ENCODE data around the gene ZNF148.

The ZNF148 gene

GRCh38 chr3:125267460-125267859 is 107.7 kb downstream of the ZNF148 start:
- no peak for DNase-seq

- no peak for DNase-seq
Observed at GRCh38 chr3:125266971-125267370, 108.2 kb downstream of the ZNF148 start.

- DNase-seq, result no peak
Observed at GRCh38 chr3:125262161-125262560, 113.0 kb downstream of the ZNF148 start.

GRCh38 chr3:125261031-125261430 is 114.1 kb downstream of the ZNF148 start:
- DNase-seq, result no peak

GRCh38 chr3:125260158-125260557 is 115.0 kb downstream of the ZNF148 start:
- no peak for DNase-seq

GRCh38 chr3:125257536-125257935 is 117.6 kb downstream of the ZNF148 start:
- no peak for DNase-seq

GRCh38 chr3:125256675-125257074 is 118.5 kb downstream of the ZNF148 start:
- no peak for DNase-seq

GRCh38 chr3:125250973-125251372 is 124.2 kb downstream of the ZNF148 start:
- no peak for DNase-seq

- DNase-seq, result no peak
Observed at GRCh38 chr3:125246237-125246636, 128.9 kb downstream of the ZNF148 start.

- no peak for DNase-seq
Observed at GRCh38 chr3:125245521-125245920, 129.6 kb downstream of the ZNF148 start.

GRCh38 chr3:125240496-125240895 is 134.6 kb downstream of the ZNF148 start:
- DNase-seq, result no peak

- no peak for DNase-seq
Observed at GRCh38 chr3:125239266-125239665, 135.9 kb downstream of the ZNF148 start.

- DNase-seq, result no peak
Observed at GRCh38 chr3:125238759-125239158, 136.4 kb downstream of the ZNF148 start.

GRCh38 chr3:125236331-125236903 is 138.7 kb downstream of the ZNF148 start:
- no peak for DNase-seq

- DNase-seq, result no peak
Observed at GRCh38 chr3:125234831-125235230, 140.3 kb downstream of the ZNF148 start.

GRCh38 chr3:125232401-125232800 is 142.7 kb downstream of the ZNF148 start:
- no peak for DNase-seq

GRCh38 chr3:125231895-125232294 is 143.2 kb downstream of the ZNF148 start:
- DNase-seq, result no peak

GRCh38 chr3:125229707-125230106 is 145.4 kb downstream of the ZNF148 start:
- no peak for DNase-seq

GRCh38 chr3:125229168-125229567 is 146.0 kb downstream of the ZNF148 start:
- no peak for DNase-seq

- no peak for DNase-seq
Observed at GRCh38 chr3:125221831-125222230, 153.3 kb downstream of the ZNF148 start.

- DNase-seq, result no peak
Observed at GRCh38 chr3:125220727-125221429, 154.2 kb downstream of the ZNF148 start.

GRCh38 chr3:125220183-125220582 is 154.9 kb downstream of the ZNF148 start:
- no peak for DNase-seq

- no peak for DNase-seq
Observed at GRCh38 chr3:125219261-125219701, 155.8 kb downstream of the ZNF148 start.

- DNase-seq, result no peak
Observed at GRCh38 chr3:125214738-125215137, 160.4 kb downstream of the ZNF148 start.

All from activated CD8-positive, alpha-beta memory T cell treated with anti-CD3 and anti-CD28 coated beads, Interleukin-2, amount 50 U/mL, for 4 hours (primary cell).